Mesodermal cell (in vitro differentiated cells): ENCODE measurements around the gene WWC1.

Experiments used
- H3K27ac ChIP-seq: 2 replicates; pipeline ENCODE4 v1.7.0; 2013; ENCODE audit warnings: mild to moderate bottlenecking, low read depth, low read length, moderate library complexity; ENCODE audit not compliant: severe bottlenecking
- H3K36me3 ChIP-seq: 2 replicates; pipeline ENCODE4 v1.7.1; 2013; ENCODE audit warnings: mild to moderate bottlenecking, low read length, moderate library complexity; ENCODE audit not compliant: control insufficient read depth, insufficient read depth
- H3K4me1 ChIP-seq: one replicate; pipeline ENCODE4 v1.7.1; 2013; ENCODE audit warnings: mild to moderate bottlenecking, low read length; ENCODE audit not compliant: insufficient read depth, control insufficient read depth, poor library complexity, severe bottlenecking
- H3K4me3 ChIP-seq: 2 replicates; pipeline ENCODE4 v1.7.0; 2013; ENCODE audit warnings: low read length, control low read depth, mild to moderate bottlenecking; ENCODE audit not compliant: insufficient read depth, poor library complexity, severe bottlenecking; ENCODE audit errors: extremely low read depth
- H3K9me3 ChIP-seq: 2 replicates; pipeline ENCODE4 v1.7.1; 2013; ENCODE audit warnings: mild to moderate bottlenecking, low read length, moderate library complexity; ENCODE audit not compliant: control insufficient read depth
- WGBS, 2 experiments: methylation state at CpG; one replicate each; pipeline ENCODE4 v1.1.5; 2013; ENCODE audit warnings: missing lambda C conversion rate in 2 of 2; ENCODE audit not compliant: insufficient coverage in 2 of 2; 5-methylcytosine and 5-hydroxymethylcytosine counted together

WWC1 gene

DNA sequence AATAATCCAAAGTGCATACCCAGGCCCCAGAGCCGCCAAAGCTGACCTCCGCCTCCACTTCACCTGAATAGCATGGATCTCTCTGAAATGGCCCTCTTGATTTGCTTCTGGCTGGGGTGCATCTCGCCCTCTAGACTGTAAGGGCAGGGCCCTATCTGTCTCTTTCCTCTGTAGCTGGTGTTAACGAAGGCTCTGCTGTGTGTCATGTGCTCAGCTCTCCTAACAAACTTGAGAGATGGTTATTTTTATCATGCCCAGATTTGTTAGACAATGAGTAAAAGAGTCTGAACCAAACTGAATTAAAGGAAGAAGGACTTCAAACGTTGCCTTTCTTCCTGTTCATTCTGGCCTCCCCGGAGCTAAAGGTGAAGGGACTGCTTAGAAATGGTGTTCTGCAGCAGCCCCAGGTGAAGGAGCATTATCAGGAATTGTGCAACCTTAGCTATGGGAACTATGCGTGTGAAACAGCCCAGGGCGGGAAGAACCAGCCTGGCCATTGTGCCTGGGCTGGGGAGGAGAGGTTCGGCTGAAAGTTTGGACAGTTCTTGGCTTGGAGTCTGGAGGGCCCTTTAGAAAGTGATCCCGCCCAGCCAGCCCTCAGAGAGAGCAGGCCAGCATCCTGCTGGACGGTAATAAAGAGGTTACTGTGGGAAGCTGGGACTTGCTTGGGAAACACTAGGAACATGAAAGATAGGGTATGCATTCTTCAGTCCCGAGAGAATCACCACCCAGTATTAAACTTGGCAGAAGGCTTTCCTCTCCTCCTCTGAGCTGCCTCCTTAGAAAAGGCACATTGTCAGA is 73.5 kb downstream of the WWC1 start:
- H3K27ac ChIP-seq, result peak overlapping the region; percentile 90
- no peaks in the 10 kb centered on the region for H3K36me3 ChIP-seq
- peaks cover 28% of the 10 kb centered on the region for H3K4me1 ChIP-seq
- no peaks in the 10 kb centered on the region for H3K9me3 ChIP-seq
- no peak overlapping the region for H3K4me3 ChIP-seq
- WGBS, 2 experiments, result 74 to 81% methylated on average over 11 to 12 of the region's 12 CpGs

DNA sequence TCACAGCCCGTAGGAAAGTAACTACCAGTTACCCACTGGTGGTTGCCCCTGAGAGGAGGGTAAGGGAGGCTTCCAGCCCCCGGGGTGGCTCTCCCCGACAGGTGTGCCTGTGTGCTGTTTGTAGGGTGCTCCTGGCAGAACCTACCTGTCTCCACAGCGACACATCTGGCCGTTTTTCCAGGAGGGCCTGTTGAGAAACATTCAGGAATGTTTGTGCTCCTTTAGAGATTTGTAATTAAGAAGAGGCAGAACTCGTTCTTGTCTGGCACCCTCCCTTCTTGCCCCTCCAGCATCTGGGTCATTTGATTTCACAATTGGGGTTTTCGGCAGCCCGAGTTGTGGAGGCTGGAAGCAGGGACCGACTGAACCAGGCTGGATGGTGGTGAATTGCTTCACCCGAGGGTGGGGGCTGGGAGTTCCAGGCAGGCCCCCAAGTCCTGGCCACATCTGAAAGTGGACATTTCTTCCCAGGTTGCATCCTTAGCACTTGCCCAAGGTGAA is 74.2 kb downstream of the WWC1 start:
- WGBS, 2 experiments, result 72 to 74% methylated on average over 5 of the region's 10 CpGs
- no peaks in the 10 kb centered on the region for H3K9me3 ChIP-seq
- H3K4me1 ChIP-seq, result peaks cover 28% of the 10 kb centered on the region
- H3K4me3 ChIP-seq, result no peak overlapping the region
- H3K27ac ChIP-seq, result peak overlapping the region; percentile 90
- H3K36me3 ChIP-seq, result no peaks in the 10 kb centered on the region

DNA sequence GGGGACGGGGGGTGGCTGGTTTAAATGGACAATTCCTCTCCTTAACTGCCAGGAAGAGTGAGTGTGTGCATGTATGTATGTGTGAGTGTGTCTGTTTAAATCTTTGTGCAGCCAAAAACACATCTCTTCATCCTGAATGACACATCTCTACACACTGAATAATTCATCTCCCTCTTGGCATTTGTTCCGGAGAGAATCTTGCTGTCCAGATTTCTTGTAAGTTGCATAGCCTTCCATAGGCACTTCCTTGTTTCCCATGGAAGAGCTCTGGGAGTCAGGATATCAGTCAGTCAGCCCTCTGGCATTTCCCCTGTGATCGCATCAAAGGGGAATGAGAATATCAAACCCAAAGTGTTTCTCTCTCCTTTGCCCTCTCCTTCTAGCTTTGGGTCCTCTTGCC is 74.7 kb downstream of the WWC1 start:
- WGBS, 2 experiments, result 80% methylated on average over 2 of the region's 3 CpGs
- H3K9me3 ChIP-seq, result no peaks in the 10 kb centered on the region
- no peaks in the 10 kb centered on the region for H3K36me3 ChIP-seq
- H3K27ac ChIP-seq, result peak overlapping the region; percentile 90
- H3K4me3 ChIP-seq, result no peak overlapping the region
- H3K4me1 ChIP-seq, result peaks cover 28% of the 10 kb centered on the region

DNA sequence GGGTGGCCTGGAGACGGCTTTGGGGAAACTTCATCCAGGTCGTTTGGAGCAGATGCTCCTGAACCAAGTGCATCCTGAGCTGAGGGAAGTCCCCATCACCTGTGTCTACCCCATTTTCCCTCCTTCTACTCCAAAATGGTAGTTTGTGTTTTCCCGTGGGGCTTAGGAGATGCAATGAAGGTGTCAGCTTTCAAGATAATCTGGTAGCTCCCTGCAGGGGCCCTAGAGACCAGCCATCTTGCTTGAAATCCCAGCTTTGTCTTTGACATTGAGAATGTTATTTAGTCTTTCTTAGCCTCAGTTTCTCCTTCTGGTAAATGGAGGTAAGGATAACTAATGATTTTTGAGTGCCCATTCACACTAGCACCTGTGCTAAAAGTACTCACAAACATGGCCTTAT is 77.4 kb downstream of the WWC1 start:
- Histone ChIP-seq H3K4me3 (no peak overlapping the region), H3K9me3 (no peaks in the 10 kb centered on the region), H3K27ac (no peak overlapping the region), H3K36me3 (no peaks in the 10 kb centered on the region), H3K4me1 (peaks cover 27% of the 10 kb centered on the region)
- WGBS, 2 experiments, result 60 to 100% methylated on average over 1 to 2 of the region's 3 CpGs

DNA sequence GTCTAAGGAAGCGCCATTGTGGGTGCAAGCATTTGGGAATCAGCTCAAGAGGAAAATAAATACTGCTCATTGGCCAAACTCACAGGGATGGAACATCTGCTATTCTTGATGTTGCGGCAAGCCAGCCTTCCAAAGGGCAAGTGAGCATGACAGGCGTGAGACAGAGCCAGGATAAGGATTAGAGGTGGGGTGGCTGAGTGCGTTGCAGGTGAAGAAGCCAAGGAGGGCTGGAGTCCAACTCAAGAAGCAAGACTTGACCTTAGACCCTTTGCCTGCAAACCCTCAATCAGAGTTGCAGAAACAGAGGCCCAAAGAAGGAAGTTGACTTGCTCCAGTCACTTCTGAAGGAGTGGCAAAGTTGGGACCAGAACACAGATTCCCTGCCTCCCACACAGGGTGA is 79.4 kb downstream of the WWC1 start:
- WGBS, 2 experiments, result 90 to 100% methylated on average over 3 to 4 of the region's 4 CpGs
- H3K27ac ChIP-seq, result no peak overlapping the region
- H3K4me3 ChIP-seq, result no peak overlapping the region
- H3K4me1 ChIP-seq, result peaks cover 7% of the 10 kb centered on the region
- no peaks in the 10 kb centered on the region for H3K9me3 ChIP-seq
- no peaks in the 10 kb centered on the region for H3K36me3 ChIP-seq

DNA sequence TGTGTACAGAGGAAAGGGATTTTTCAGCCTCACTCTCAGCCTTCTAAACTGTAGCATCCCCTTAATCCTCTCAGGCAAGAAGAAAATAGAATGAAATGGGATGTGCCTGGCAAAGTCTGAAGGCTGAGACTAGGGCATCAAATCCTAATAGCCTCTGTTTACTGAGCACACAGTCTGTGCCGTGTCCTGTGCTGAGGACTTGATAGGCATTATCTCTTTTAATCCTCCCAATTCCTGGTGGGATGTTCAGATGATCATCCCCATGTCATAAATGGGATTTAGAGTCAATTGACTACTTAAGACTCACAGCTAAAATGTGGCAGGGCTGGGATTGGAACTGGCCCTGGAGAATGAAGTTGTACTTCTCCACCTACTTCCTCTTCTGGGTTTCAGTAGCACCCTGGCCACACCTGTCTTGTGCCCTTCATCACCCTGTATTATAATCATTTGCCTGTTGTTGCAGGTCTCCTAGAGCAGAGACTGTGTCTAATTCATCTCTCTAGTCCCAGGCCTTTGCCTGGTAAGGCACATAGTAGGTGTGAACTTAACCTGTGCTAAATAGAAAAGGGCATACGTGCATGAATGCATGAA is 81.0 kb downstream of the WWC1 start:
- Histone ChIP-seq H3K4me1 (no peaks in the 10 kb centered on the region), H3K4me3 (no peak overlapping the region), H3K36me3 (no peaks in the 10 kb centered on the region), H3K27ac (no peak overlapping the region), H3K9me3 (no peaks in the 10 kb centered on the region)
- WGBS, 2 experiments, result 94 to 95% methylated on average over 1 to 2 of the region's 2 CpGs

DNA sequence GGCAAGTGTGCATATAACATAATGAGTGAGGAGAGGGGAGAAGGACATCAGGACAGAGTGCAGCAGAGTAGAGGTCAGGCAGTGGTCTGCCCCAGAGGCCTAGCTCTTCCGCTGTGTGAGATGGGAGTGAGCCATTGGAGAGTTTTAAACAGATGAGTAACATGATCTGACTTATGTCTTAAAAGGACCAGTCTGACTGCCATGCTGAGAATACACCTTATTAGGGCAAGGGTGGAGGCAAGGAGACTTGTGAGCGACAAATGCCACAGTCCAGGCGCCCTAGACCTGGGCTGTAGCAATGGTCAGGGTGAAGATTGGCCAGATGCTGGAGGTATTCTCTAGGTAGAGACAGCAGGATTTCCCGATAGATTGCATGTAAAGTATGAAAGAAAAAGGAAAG is 83.1 kb downstream of the WWC1 start:
- Histone ChIP-seq H3K4me1 (no peaks in the 10 kb centered on the region), H3K36me3 (no peaks in the 10 kb centered on the region), H3K27ac (no peak overlapping the region), H3K9me3 (no peaks in the 10 kb centered on the region), H3K4me3 (no peak overlapping the region)
- 100% methylated on average over 4 of the region's 4 CpGs for WGBS, 2 experiments

DNA sequence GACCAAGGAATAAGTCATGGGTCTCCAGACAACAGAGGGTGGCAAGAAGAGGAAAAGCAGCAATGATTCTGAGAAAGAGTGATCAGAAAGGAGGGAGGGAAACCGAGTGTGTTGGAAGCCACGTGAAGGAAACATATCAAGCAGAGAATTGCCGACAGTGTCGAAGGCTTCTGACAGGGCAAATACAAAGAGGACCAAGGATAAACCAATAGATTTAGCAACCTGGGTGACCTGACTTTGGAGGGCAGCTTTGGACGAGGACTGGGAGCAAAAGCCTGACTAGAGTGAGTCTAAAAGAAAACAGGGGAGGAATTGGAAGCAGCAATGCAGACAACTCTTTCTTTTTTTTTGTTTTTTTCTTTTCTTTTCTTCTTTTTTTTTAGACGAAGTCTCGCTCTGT is 83.8 kb downstream of the WWC1 start:
- Histone ChIP-seq H3K36me3 (no peaks in the 10 kb centered on the region), H3K9me3 (no peaks in the 10 kb centered on the region), H3K4me1 (no peaks in the 10 kb centered on the region), H3K4me3 (no peak overlapping the region), H3K27ac (no peak overlapping the region)
- 83 to 98% methylated on average over 5 to 7 of the region's 7 CpGs for WGBS, 2 experiments

DNA sequence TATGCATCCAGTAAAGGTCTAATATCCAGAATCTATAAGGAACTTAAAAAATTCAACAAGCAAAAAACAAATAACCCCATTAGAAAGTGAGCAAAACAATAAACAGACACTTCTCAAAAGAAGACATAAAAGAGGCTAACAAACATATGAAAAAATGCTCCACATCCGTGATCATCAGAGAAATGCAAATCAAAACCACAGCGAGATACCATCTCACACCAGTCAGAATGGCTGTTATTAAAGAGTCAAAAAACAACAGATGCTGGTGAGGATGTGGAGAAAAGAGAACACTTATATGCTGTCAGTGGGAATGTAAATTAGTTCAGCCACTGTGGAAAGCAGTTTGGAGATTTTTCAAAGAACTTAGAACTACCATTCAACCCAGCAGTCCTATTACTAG is 86.1 kb downstream of the WWC1 start:
- Histone ChIP-seq H3K4me3 (no peak overlapping the region), H3K27ac (no peak overlapping the region), H3K9me3 (no peaks in the 10 kb centered on the region), H3K4me1 (no peaks in the 10 kb centered on the region), H3K36me3 (no peaks in the 10 kb centered on the region)
- no CpG with 5 or more reads among the region's 2 CpGs for WGBS, 2 experiments

DNA sequence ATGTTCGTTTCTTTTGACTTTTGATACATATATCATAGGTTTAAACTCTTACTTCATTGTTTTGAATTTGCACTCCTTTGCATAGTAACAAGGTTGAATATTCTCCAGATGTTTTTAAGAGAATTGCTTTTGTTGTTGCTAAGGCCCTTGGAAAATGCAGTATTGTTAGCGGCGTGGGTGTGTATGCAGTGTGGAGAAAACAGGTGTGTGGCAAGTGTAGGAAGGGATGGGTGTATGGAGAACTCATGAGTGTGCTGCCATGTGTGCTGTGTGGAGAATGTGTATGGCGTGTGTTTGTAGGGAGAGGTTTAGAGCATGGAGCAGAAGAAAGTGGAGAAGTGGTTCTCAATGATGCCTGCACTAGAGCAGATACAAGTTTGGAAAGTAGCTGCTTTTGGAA is 87.3 kb downstream of the WWC1 start:
- H3K9me3 ChIP-seq, result no peaks in the 10 kb centered on the region
- no peak overlapping the region for H3K4me3 ChIP-seq
- no peaks in the 10 kb centered on the region for H3K36me3 ChIP-seq
- no peak overlapping the region for H3K27ac ChIP-seq
- 91 to 100% methylated on average over 3 of the region's 4 CpGs for WGBS, 2 experiments
- no peaks in the 10 kb centered on the region for H3K4me1 ChIP-seq

DNA sequence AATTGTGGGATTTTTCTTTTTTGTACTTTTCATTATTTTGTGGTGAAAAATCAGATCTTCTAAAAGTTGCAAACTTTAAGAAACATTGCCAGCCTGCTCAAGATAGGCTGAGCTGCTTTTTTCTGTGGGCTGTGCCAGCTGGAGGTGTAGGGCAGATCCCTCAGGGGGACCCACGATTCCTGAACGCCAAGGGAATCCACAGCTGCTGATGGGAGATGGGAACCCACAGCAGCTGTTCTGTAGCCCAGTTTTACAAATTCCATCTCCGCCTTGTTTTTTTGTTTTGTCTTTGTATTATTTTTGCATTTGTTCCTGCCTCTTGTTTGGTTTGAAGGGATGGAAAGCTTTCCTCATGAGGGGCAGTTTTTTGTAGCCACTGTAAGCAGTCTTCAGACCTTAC is 91.0 kb downstream of the WWC1 start:
- 50 to 94% methylated on average over 2 of the region's 3 CpGs for WGBS, 2 experiments
- no peak overlapping the region for H3K4me3 ChIP-seq
- peaks cover 5% of the 10 kb centered on the region for H3K9me3 ChIP-seq
- H3K36me3 ChIP-seq, result peaks cover 8% of the 10 kb centered on the region
- H3K4me1 ChIP-seq, result no peaks in the 10 kb centered on the region
- H3K27ac ChIP-seq, result no peak overlapping the region
